GM21529 (cell line): ENCODE data around the gene MB.

Source experiments
- ATAC-seq: cut with Tn5 transposase; IDR thresholded peaks from one replicate; pipeline ENCODE4 v1.9.1; 2021; ENCODE audit not compliant: unreplicated experiment

MB gene

GRCh38 chr22:35577799-35578659, 39.1 kb downstream of the MB start:
- no peak for ATAC-seq

DNA sequence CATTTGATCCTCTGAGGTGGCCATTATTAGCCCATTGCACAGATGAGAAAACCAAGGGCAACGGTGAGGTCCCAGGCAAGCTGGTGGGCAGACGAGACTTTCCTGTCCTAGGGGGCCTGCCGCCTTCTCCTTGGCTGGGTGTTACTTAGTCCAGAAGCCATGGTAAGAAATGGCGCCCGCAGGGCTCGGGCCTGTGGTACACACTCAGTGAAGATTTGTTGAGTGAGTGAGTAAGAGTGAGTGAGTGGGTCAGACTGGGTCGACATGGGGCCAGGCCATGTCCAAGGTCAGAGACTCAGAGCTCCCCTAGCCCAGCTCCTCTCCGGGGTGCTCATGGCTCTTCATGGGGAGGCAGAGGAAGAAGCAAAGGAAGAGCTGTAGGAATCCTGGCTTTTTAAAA, 40.5 kb downstream of the MB start:
- ATAC-seq: no peak

- ATAC-seq: no peak
These were observed 41.9 kb downstream of the MB start for GRCh38 chr22:35575116-35575748.

DNA sequence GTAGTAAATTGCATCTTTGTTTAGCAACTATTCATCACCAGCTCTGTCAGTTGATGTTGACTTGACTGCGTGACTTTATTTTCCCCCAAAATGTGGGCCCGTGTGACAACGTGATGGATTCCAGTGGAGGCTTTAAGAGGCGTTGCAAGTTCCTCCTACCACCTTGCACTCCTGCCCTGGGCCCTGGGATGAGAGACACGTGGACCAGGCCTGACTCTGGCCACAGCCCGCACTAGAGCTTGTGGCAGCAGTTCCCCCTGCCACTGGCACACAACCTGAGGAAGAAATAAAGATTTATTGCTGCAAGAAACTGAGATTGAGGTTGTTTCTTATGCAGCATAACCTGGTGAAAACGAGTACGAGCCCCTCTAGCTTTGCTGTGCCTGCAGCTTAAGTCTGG, 44.6 kb downstream of the MB start:
- no peak for ATAC-seq

DNA sequence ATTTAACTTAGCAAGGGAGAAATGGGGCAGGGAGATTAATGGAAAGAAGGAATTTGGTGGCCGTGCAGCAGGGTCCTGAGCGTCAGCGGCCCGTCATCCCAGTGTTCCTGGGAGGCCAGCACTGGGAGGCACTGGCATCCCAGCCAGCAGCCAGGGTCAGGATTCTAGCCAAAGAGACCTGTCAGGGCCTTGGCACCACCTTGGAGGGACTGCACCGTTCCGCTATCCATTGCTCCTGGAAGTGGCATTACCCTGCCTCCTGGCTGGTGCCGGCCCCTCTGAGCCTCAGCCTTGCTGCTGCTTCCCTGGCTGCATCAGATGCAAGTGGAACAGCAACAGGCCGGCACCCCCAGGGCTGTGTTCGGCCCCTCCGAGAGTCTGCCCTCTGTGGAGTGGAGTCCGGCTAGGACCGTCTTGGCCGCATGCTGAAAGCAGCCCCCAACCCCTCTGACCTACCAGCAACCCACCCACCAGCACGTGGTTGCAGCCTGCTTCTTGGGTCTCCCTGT, 46.4 kb downstream of the MB start:
- ATAC-seq: no peak

- no peak for ATAC-seq
These were observed 47.2 kb downstream of the MB start for GRCh38 chr22:35569916-35570315.

DNA sequence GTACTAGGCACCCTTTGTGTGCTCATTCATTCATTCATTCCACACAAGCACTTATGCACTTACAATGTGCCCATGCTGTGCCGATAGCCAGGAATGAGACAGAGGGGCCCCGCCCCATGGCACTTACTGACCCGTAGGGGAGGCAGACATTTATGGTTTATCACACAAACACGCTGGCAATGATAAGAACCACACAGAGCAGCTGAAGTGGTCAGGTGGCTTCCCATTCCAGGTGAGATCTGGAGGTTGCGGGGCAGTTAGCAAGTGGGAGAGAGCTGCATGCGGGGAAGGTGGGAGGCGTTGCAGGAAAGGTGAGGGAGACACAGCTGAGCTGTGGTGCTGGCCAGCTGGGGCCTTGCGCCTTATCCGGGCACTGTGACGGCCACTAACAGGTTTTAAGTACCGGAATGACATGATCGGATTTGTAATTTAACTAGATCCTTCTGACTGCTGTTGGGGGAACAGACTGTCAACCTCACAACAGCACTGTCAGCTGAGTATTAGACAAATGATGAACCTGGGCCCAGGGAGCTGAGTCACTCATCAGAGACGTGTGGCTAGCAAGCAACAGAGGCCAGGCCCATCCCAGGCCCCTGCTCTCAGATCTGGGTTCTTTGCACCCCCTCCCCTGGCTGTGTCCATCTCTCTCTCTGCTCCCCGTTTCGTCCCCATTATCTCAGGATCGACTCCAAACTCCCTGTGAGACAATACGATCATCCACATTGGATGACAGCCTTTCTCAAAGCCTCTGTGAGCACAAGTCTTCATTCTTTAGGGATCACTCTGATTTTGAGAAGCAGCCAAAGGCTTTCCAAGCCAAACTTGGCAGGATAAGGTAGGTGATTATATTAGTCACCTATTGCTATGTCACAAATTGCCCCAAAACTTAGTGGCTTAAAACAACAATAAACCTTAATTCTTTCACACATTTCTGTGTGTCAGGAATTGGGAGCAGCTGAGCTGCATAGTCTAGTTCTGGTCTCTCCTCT, 48.1 kb downstream of the MB start:
- no peak for ATAC-seq

DNA sequence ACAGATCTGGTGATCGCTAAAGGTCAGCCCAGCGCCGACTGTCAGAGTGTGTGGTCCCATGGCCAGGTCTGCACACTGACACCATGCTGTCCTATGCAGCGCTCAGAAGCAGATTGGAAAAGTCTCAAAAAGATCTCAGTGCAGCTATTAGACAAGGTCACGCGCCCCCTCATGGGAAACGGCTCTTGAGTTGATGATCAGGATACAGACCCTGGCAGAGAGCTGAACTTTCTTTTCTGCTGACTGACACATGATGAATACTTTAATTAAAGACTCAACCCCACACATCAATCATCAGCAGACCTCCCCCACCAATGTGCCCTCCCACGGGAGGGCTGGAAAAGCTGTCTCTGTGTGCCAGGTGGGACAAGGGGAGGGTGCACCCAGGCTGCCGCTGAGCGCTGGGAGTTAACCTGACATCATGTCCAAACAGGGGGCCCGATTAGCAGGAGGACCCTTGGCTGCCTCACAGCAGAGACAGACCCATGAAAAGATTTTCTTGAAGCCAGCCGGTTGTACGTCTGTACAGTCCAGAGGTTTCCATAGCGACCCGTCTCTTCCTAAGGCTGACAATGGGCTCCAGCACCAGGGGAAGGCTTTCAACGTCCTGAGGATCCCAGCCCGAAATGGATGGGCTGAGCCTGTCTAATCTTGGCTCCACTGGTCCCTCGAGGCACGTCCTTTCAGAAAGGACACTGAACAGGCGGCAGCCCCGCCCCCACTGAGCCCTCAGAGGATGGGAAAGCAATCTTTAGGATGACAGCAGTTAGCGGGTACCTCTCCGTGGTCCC, 49.6 kb downstream of the MB start:
- ATAC-seq: no peak

GRCh38 chr22:35564975-35565867, 51.9 kb downstream of the MB start:
- ATAC-seq: no peak

DNA sequence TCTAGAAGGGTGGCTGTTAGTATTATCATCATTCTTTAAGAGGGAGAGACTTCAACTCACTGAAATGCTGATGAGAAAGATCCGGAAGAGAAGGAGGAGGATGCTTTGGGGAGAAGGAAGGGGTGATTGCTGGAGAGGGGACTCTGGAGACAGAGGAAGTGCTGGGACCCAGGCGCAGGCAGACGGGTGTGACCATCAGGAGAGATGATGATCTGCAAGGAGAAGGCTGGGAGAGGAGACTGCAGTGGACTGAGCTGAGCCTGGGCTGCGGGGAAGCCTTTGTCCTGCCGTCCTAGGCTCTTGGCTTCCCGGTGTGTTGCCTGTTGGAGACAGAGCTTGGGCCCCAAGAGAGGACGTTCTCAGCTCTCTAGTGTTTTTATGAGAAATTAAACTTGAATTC, 53.9 kb downstream of the MB start:
- ATAC-seq: no peak

GRCh38 chr22:35561796-35562526, 55.2 kb downstream of the MB start:
- ATAC-seq: no peak

DNA sequence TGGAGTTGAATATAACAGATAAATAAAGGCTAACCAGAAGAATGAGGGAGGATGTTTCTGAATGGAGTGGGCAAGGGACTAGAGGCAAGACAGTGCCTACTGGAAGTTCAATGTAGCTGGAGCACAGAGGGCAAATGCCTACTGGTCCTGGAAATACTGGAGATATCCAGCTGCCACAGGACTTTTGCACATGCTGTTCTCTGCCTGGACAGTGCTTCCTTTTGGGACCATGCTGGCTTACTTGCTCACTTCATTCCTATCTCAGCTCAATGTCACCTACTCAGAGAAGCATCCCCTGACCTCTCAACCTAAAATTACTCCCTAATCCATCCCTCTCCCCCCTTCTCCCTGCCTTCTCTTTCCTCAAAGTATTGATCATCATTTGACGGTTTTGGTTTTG, 56.3 kb downstream of the MB start:
- no peak for ATAC-seq

GRCh38 chr22:35560366-35560765, 56.8 kb downstream of the MB start:
- ATAC-seq: no peak

- ATAC-seq: no peak
These were observed 57.6 kb downstream of the MB start for GRCh38 chr22:35559354-35560005.

DNA sequence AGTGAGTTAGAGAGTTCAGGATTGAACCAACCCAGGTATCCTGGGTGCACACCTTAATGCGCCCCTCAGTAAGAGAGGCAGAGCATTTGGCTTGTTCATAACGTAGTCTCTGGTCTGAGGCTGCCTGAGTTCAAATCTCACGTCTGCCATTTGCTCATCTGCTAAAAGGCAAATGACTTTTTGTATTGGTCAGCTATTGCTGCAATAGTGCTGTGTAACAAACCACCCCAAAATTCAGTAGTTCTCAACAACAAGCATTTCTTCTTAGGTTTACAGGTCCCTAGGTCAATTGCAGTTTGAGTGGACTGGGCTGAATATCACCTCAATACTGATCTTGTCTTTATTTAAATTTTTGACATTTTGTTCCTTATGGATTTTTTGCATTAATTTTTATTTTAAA, 58.4 kb downstream of the MB start:
- ATAC-seq: no peak

GRCh38 chr22:35558031-35558430, 59.1 kb downstream of the MB start:
- ATAC-seq: no peak
